LNCaP clone FGC (cell line): ENCODE data around the gene ATP11B.

Source experiments
- DNase-seq: peaks from one replicate; pipeline ENCODE4 v3.0.0-alpha.2; 2011; ENCODE audit warnings: low read depth
- H3K4me3 ChIP-seq: 2 replicates; pipeline ENCODE4 v1.5.1; 2011; ENCODE audit warnings: mild to moderate bottlenecking, low read depth, low read length, control low read depth
- TF ChIP-seq, protein P1 (sequence below): IDR thresholded peaks from 2 replicates; pipeline ENCODE4 v1.5.1; 2012; ENCODE audit warnings: mild to moderate bottlenecking; ENCODE audit not compliant: control insufficient read depth, insufficient read depth; ENCODE audit errors: extremely low read depth

The ATP11B gene

DNA sequence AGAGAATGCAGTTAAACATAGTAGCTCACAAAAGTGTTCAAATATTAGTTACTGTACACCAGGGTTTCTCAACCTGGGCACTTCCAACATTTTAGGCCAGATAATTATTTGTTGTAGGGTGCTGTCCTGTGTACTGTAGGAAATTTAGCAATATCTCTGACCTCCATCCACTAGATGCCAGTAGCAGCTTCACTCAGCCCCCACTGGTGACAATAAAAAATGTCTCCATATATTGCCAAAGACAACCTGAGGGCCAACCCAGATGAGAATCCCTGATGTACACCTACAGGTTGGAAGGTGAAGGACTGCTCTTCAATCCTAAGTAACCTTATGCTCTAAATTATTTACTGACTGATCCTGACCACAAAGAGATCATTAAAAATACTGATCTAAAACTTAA is 154.6 kb downstream of the ATP11B start:
- H3K4me3 ChIP-seq: no peak overlapping the region
- TF ChIP-seq, protein P1, sequence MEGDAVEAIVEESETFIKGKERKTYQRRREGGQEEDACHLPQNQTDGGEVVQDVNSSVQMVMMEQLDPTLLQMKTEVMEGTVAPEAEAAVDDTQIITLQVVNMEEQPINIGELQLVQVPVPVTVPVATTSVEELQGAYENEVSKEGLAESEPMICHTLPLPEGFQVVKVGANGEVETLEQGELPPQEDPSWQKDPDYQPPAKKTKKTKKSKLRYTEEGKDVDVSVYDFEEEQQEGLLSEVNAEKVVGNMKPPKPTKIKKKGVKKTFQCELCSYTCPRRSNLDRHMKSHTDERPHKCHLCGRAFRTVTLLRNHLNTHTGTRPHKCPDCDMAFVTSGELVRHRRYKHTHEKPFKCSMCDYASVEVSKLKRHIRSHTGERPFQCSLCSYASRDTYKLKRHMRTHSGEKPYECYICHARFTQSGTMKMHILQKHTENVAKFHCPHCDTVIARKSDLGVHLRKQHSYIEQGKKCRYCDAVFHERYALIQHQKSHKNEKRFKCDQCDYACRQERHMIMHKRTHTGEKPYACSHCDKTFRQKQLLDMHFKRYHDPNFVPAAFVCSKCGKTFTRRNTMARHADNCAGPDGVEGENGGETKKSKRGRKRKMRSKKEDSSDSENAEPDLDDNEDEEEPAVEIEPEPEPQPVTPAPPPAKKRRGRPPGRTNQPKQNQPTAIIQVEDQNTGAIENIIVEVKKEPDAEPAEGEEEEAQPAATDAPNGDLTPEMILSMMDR: no peak
- no peak for DNase-seq

DNA sequence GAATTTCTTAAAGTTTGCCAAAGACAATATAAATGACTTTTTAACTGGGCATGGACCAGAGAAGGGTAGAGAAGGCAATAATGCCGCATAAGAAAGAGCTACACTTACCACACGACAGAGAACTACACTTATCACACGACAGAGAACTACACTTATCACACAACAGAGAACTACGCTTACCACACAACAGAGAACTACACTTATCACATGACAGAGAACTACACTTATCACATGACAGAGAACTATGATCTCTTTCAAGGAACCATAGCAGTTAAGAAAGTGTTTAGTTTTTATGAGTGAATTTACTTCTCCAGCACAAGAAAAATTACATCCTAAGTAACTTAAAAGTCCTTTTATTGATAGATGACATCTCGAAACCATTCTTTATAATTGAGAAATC is 155.0 kb downstream of the ATP11B start:
- no peak for DNase-seq
- H3K4me3 ChIP-seq: no peak overlapping the region
- TF ChIP-seq, protein P1: no peak

DNA sequence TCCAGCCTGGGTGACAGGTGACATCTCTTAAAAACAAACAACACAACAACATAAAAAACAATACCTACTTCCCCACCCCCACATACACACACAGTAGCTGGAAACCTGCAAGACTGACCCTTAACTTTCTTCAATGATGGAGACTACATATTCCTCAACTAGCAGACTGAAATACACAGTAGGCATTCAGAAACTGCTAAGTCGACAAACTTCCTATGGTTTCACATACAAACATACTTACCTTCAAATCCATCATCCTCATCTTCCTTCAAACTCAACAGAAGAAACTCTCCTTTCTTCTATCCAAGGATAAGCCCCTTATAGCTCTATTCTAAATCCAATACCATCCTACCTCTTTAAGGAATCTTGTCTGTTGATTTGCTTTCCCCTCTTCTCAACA is 156.4 kb downstream of the ATP11B start:
- TF ChIP-seq, protein P1: no peak
- no peak overlapping the region for H3K4me3 ChIP-seq
- DNase-seq: no peak

DNA sequence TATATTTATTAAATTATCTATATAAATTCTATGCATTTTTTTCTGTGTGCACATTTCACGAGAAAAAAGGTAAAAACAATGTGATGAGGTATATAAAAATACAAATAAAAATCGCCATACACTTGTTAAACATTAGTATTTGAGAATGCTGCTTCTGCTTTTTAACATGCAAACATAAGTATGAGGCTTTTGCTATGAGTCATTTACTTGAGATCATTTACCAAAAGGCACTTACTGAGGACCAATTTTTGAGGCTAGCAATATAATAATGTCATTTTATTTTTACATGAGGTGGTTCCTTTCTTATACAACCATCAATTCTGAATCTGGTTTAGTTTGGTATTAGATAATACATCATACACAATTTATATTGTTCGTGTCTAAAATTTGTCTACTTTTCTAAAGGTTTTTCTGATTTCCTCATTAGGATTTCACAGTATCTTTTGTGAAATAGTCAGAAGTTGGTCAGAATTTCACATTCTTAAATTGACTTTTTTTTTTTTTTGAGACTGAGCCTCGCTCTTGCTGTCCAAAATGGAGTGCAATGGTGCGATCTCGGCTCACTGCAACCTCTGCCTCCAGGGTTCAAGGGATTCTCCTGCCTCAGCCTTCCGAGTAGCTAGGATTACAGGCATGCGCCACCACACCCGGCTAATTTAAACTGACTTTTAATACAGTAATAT is 161.4 kb downstream of the ATP11B start:
- TF ChIP-seq, protein P1: no peak
- no peak overlapping the region for H3K4me3 ChIP-seq
- no peak for DNase-seq

DNA sequence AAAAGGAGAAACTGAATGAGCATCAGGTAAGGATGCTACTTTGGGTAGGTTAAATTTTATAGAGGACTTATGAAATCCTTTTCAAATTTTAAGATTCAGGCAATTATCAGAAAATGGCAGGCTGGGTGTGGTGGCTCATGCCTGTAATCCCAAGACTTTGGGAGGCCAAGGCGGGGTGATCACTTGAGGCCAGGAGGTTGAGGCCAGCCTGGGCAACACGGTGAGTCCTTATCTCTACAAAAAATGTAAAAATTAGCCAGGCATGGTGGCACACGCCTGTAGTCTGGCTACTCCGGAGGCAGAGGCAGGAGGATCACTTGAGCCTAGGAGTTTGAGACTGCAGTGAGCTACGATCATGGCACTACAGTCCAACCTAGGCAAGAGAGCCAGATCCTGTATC is 163.9 kb downstream of the ATP11B start:
- no peak overlapping the region for H3K4me3 ChIP-seq
- DNase-seq: no peak
- TF ChIP-seq, protein P1: no peak

DNA sequence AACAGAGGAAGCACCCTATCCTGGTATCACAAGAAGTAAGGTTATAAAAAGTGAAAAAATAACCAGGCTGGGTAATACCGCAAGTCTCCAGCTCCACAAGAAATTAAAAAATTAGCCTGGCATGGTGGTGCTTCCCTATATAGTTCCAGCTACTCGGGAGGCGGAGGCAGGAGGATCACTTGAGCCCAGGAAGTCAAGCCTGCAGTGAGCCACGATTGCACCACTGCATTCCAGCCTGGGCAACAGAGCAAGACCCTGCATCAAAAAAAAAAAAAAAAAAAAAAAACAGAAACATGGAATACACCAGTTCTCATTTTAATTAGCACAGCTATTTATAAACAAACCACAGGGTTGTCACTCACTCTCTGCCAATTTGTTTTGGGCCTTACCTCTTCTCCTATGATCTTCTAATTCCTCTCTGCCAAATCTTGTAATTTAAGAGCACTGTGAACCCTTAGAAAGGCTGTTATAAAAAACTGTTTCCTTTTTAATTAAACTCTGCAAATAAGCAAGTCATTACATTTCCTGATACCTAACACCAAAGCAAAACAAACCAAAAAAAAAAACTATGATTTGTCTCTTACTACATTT is 164.5 kb downstream of the ATP11B start:
- no peak for DNase-seq
- no peak overlapping the region for H3K4me3 ChIP-seq
- TF ChIP-seq, protein P1: no peak
